GM21390 (cell line): ENCODE results near the gene ELMO1.

ENCODE experiments used
- ATAC-seq: cut with Tn5 transposase; IDR thresholded peaks from one replicate; pipeline ENCODE4 v1.9.1; 2021; ENCODE audit not compliant: unreplicated experiment

ELMO1 gene

GRCh38 chr7:37234334-37234733 lies 214.3 kb downstream of the ELMO1 start:
- ATAC-seq: no peak

DNA sequence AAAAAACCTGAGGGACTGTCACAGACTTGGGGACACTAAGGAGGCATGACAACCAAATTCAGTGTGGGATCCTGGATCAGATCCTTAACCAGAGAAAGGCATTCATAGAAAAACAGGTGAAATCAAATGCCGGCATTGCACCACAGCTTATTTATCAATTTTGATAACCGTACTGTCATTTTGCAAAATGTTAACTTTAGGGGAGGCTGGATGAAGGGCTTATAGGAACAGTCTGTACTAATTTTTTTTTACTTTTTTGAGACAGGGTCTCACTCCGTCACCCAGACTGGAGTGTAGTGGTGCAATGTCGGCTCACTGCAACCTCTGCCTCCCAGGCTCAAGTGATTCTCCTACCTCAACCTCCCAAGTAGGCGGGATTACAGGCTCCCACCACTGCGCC lies 217.1 kb downstream of the ELMO1 start:
- ATAC-seq: no peak

- ATAC-seq: no peak
Observed at GRCh38 chr7:37230221-37230620, 218.4 kb downstream of the ELMO1 start.

DNA sequence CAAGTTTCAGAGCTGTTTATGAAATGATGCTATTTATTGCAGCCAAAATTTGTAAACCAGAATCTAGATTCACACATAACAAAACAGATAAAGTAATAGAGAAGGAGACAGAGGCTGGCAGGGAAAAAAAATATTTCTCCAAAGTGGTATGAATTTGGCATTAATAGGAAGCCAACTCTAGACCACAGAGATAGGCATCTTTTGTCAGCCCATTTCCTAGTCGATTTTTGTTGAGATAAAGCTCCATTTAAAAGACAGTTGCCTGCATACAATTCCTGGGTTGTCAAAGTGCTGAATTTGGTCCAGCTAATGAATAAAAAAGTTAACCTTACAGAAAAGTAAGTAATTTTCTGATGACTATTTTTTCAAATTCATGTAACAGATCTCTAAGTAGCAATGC lies 219.3 kb downstream of the ELMO1 start:
- ATAC-seq: no peak

DNA sequence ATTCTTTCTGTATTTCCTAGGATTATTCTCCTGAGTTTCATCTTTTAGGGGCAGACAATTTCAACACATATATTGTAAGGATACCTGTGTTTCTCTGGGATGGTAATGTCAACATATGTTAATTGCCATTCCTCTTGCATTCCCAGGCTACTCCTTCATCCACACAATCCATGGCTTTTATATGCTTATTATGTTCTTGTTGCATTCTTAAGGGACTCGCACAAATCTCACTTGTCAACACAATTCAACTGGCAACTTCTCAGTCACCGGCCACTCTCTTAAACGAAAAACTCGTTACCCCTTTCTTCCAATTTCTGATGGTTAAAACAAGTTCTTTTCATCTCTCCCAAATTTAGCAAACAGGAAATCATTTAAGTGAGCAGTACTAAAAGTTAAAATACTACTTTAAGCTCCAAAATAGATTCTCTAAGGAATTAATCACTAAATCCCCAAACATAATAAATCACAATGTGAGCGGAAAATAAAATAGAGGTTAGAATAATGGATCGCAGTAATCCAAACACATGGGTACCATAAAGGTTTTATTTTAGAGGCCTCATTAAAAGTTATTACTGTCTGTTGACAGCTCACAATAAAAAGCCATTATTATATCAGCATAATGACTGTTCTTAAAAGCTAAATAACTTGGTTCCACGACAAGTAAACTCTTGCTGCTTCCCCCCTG lies 223.2 kb downstream of the ELMO1 start:
- ATAC-seq: no peak

DNA sequence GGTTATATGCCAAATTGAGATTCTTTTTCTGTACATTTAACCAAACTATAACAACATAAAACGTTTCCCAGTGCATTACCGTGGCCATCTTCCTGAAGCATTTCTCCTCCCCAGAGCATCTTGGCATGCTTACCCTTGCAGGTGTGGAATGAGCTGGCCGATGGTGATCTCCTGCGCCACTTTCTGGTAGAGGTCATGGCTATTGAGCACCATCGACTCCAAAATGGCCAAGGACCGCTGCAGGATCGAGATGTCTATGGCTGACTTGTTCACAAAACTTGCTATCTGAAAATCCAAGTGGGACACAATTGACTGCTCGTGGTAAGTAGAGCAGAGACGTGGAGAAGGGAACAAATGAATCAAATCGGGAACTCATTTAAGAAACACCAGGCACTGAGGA lies 223.9 kb downstream of the ELMO1 start:
- ATAC-seq: no peak

DNA sequence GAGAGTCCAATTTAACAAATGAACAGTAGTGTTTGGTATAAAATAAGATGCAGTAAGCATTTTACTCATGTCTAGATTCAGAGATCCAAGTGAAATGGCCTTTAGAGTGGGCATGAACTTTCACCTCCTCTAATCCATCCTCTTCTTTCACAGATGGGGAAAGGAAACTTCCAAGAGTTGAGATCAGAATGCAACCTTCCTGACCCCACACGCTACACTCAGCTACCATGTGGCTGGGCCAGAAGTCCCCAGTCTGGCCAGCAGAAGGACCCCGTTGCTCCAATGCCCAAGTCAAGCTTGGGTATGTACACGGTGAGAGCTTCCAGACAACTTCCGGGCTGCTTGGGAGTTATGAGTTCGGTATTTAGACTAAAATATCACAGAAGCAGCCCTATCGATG lies 228.0 kb downstream of the ELMO1 start:
- no peak for ATAC-seq

DNA sequence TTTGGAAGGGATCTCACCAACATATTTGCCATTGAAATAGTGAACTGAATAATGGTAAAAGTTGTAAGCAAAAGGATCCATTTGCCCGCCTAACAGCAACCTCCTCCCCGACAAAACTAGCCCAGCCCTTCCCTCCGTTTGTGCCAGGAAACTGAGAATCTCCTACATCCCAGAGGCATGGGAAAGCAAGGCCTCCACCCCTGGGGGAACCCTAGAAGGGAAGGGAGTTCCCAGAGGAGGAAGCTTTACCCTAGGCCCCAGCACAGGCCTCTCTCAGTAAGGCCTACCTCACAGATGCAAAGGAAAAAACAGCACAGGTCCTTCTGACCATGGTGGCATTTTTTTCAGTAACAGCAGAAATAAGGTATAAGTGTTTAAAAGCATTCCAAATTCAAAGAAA lies 229.7 kb downstream of the ELMO1 start:
- no peak for ATAC-seq

DNA sequence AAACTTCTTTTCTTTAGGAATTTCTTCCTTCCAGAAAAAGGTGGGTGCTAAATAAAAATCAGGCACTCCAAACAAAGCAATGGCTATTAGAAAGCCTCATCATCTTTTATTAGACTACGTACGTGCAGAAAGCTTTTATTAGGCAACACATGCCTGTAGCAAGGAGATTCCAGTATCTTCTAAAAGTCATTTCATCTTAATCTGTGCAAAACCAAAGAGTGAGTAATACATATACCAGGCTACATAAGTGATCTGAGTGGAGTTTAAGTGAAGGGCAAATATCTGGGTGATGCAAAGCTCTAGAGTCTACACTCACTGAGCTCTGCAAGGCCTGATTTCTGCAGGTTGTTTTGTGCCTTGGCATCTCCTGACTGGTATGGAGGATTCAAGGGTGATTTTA lies 231.7 kb downstream of the ELMO1 start:
- no peak for ATAC-seq

DNA sequence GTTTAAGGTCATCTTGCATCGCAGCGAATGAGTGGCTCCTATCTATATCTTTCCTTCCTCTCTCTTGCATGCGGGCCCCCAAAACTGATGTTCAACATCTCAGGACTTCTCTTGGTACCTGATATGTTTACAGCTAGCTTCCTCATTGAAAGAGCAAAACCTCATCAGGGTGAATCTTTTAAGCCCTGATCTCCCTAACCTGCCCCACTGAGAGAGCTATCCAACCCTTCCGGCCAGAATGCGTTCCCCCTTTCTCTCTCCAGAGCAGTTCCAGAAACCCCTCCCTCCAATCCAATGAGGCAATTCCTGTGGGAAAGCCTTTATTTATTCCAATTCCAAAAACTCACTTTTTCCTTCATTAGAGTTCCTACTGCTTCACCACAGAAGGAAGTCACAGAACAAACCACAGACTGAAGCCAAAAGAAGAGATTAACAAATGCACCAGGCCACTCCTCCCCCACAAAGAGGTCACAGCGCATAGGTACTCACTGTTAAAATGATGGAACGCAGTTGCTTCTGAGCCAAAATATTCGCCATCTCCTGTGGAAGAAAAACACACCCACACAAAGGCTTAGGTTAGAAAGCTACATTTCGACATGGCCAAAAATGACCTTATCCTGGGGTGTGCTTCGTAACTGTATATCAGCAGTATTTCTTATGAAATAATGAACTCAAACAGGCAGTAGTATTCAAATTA lies 232.4 kb downstream of the ELMO1 start:
- ATAC-seq: no peak

DNA sequence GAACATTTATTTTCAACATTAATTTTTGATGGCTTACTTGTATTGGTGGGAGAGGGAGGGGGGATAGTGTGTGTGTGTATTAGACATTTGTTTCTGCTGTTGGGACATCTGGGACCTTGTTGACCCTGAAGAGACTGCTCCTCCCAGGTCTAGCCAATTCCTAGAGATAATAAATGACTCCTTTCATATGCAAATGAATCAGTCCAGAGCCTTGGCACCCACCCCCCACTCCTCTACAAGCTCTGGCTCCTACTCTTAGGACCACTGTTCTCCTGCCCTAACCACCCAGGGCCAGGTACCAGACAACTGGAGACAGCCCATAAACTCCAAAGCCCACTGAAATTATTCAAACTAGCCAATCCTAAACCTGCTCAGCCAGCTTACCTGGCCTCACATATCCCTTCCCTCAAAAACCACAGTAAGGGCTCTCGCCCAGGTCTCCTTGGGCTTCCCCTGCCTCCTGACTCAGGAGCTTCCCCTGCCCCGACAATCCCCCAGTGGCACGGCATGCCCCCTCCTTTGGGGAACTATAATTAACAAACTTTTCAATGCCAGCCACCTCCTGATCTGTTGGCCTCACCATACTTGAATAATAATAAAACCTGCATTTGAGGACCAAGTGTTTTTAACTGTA lies 233.3 kb downstream of the ELMO1 start:
- no peak for ATAC-seq

DNA sequence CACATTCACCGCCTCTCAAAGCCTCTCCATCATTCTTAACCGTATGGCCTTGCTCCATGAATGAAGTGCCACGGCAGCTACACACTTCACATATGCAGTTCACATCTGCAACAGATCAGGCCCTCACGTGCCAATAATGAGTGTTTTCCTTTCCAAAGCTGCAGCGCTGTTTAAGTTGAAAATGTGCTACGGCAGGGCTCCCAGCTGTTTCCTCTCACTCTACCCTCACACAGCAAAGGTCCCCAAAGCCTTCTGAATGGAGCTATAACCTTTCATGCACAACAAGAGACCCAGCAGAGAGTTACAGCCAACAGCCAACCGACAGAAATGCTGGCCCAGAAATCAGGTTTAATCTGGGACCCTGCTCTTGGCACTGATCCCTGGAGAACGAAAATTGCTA lies 236.1 kb downstream of the ELMO1 start:
- ATAC-seq: peak; percentile 5

DNA sequence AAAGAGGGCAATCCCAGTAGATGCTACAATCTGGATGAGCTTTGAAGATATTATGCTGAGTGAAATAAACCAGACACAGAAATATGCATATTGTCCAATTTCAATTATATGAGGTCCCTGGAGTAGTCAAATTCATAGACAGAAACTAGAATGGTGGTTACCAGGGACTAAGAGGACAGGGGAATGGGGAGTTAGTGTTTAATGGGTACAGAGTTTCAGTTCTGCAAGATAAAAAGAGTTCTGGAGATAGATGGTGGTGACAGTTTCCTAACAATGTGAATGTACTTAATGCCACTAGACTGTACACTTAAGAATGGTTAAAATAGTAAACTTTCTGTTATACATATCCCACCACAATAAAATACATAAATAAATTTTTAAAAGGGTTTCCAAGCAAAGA lies 236.6 kb downstream of the ELMO1 start:
- ATAC-seq: peak; percentile 57

GRCh38 chr7:37211097-37211880 lies 237.4 kb downstream of the ELMO1 start:
- no peak for ATAC-seq

GRCh38 chr7:37209195-37209594 lies 239.5 kb downstream of the ELMO1 start:
- no peak for ATAC-seq

DNA sequence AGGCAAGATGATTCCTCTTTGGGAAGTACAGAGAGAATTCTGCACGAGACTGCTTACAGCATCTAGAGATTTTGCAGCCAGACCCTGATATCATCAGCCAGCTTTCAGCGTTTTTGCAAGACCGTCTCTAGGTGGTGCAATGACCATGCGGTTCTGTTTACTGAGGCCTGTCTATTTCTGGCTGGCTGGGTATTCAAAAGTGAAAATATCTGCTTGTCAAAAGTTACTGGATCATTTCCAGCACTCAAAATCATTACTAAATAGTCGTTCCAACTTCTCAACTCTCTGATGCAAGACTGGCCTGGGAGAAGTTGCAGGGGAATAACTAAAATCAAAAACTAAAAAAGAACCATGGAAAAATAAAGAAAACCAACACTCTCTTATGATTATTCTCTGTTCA lies 240.1 kb downstream of the ELMO1 start:
- peak; percentile 71 for ATAC-seq

GRCh38 chr7:37206192-37206591 lies 242.5 kb downstream of the ELMO1 start:
- no peak for ATAC-seq

- ATAC-seq: no peak
Observed at GRCh38 chr7:37205451-37205850, 243.2 kb downstream of the ELMO1 start.

DNA sequence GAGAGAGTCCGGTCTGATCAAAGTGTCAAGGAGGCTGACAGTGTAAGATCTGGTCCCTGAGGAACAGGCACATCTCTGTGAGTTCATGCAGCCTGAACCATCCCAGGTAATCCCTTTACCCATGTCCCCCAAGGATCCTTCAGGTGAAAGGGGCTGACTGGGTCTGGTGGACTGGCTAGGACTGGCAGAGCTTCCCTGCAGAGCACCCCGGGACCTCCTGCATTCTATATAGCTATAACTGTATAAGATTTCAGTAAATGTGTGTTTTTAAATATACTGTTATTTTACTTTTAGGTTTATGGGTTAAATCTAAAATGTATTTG lies 246.8 kb downstream of the ELMO1 start:
- no peak for ATAC-seq

DNA sequence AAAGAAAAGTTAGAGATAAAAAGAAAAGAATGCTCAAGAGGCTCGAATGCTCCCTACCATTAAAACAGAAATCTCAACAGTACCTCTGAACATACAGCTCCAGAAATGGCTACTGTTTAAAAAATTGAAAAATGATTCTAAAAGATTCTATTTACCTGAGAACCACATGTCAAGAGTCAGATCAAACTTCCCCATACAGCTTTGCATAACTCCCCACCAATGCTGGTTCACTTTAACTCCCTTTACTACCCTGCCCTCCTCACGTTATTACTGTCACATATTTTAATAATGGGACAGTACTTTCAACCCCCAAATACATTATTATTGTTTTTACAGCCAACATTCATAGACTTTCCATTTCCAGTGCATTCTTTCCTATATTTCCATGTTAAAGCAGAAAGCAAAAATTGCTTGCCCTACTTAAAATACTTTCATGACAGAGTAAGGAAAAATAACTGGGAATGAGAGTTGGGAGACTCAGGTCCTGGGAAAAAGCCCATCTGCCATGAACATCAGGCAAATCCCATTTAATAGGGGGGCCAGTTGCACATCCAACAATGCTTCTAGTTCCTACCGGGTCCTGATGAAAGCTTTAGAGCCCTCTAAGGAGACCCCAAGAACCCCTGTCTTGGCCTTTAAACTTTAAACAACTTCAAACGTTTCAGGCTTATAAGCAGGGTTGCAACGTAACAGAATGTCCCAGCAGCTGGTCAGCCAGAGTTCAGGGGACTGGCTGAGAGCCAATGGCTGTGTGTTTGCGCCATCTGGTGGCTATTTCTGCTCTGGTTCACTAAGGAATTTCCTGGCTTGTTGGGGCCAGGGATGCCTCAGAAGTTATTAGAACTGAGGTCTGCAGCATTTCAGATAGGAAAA lies 247.4 kb downstream of the ELMO1 start:
- peak; percentile 52 for ATAC-seq
